ENCODE data around the gene CNNM1.

DNA sequence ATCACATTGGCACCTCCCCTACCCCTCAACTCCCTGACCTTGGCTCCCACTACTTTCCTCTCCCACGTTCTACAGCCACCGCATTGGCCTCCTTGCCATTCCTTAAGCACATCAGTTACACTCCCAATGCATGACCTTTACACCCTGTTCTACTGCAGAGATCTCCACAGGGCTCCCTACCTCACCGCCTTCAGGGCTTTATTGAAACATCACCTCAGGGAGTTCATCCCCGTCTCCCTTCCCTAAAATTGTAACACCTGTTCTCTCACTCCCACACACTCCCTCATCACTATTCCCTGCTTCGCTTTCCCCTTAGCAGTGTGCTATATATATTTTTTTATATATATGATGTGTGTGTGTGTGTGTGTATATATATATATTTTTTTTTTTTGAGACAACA lies 18.5 kb downstream of the CNNM1 start:
- TF ChIP-seq CTCF (IDR thresholded peaks at IDR 0.05; ENCODE audit: poor library complexity), result no peak
- no peak for TF ChIP-seq EZH2 (IDR thresholded peaks at IDR 0.05; ENCODE audit: borderline replicate concordance)
